Stimulated activated effector memory CD8-positive, alpha-beta T cell treated with anti-CD3 and anti-CD28 coated beads, Interleukin-12 subunit alpha, Interleukin-12 subunit beta, amount 100 ng/mL, for 72 hours (primary cell): ENCODE data around the gene OLIG2.

ENCODE experiments used
- ATAC-seq: fragments of 150-1000 bp; cut with Tn5 transposase; 2 replicates; pipeline ENCODE4 v1.10.0; 2021
- DNase-seq, 2 donors: peaks; one replicate each; pipeline ENCODE4 v3.0.0; 2021 to 2022; ENCODE audit warnings: low spot score in 2 of 2
- H3K27ac Mint-ChIP-seq: one replicate; pipeline ENCODE4 v1.8.0; 2022; ENCODE audit warnings: mild to moderate bottlenecking, mixed read lengths
- H3K36me3 Mint-ChIP-seq: one replicate; pipeline ENCODE4 v1.8.0; 2022; ENCODE audit warnings: mild to moderate bottlenecking, mixed read lengths
- H3K4me1 Mint-ChIP-seq: one replicate; pipeline ENCODE4 v1.8.0; 2022; ENCODE audit warnings: mixed read lengths
- H3K4me3 Mint-ChIP-seq: one replicate; pipeline ENCODE4 v1.8.0; 2022; ENCODE audit warnings: mild to moderate bottlenecking, mixed read lengths
- H3K9me3 Mint-ChIP-seq: one replicate; pipeline ENCODE4 v1.8.0; 2022; ENCODE audit warnings: mixed read lengths

OLIG2 gene

DNA sequence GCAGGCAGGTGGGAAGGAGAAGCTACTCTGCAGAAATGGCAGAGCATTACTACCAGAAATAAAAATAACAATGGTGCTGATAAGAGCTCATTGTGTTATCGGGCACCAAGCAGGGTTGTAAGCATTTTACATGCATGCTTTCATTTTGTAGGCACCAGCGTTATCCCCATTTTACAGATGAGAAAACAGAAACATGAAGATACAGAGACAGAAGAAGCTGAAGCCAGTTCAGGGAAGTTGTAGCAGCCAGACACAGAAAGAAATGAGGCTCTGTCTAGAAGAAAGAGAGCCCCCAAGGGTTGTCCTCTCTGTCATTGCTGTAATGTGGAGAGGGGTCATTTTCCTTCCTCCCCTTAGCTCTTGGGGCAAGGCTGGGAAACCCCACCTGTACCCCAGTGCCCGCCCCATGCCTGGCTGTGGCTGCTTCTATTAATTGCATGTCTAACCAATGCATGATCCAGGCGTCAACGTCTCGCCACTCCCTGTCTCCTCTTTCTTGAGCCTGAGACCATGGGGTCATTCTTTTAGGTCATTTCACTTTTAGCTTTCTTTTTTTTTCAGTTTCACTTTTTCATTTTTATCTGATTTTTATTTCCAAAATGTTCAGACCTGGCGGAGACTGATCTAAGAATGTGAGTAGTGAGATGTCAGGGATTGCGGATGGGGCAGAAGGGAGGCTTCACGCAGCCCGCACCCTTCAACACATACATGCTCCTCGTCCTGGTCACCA is 51.0 kb downstream of the OLIG2 start:
- Mint-ChIP-seq H3K27ac (no peak overlapping the region), H3K36me3 (no peaks in the 10 kb centered on the region), H3K4me3 (no peak overlapping the region), H3K4me1 (peaks cover 21% of the 10 kb centered on the region), H3K9me3 (no peaks in the 10 kb centered on the region)
- no peak for ATAC-seq
- DNase-seq = no peak
